CD4-positive, alpha-beta memory T cell (primary cell): ENCODE results near the gene DCTN1. TPM values are rescaled to one million over a fixed set of nuclear protein-coding genes. Genes with fewer than 3 reads are reported as not detected.

ENCODE experiments used
- CTCF ChIA-PET: fragments of 350-600 bp; sonication (Branson Sonifier 250); formaldehyde crosslinking; loops from one replicate; lab custom pipeline; 2021; ENCODE audit warnings: inconsistent platforms; ENCODE audit not compliant: partially characterized antibody; lab: Charles Lee
- POLR2A ChIA-PET: fragments of 350-600 bp; sonication (Branson Sonifier 250); formaldehyde crosslinking; loops from one replicate; lab custom pipeline; 2021; ENCODE audit not compliant: partially characterized antibody; lab: Charles Lee
- DNase-seq, 5 donors: peaks; one replicate each; pipeline versions ENCODE4 v3.0.0 to v3.0.0-alpha.2; 2020 to 2022; ENCODE audit warnings: mixed read lengths in 1 of 5
- H3K27ac ChIP-seq: one replicate; pipeline ENCODE4 v1.7.0; 2013; ENCODE audit warnings: low read depth, low read length
- H3K27me3 ChIP-seq: 2 replicates; pipeline ENCODE4 v1.7.0; 2013; ENCODE audit warnings: mild to moderate bottlenecking, low read length, moderate library complexity; ENCODE audit not compliant: insufficient read depth
- H3K36me3 ChIP-seq: 2 replicates; pipeline ENCODE4 v1.7.0; 2013; ENCODE audit warnings: mild to moderate bottlenecking, low read length, moderate library complexity; ENCODE audit not compliant: insufficient read depth
- H3K4me1 ChIP-seq: 2 replicates; pipeline ENCODE4 v1.7.0; 2013; ENCODE audit warnings: mild to moderate bottlenecking, low read length, moderate library complexity; ENCODE audit not compliant: insufficient read depth
- H3K4me3 ChIP-seq, 2 donors: one replicate each; pipeline ENCODE4 v1.7.0; 2013; ENCODE audit warnings: low read length in 2 of 2, mild to moderate bottlenecking in 1 of 2
- H3K9me3 ChIP-seq, 2 donors: one replicate each; pipeline ENCODE4 v1.7.0; 2013; ENCODE audit warnings: low read length in 2 of 2, control low read depth in 1 of 2; ENCODE audit not compliant: control insufficient read depth in 1 of 2
- H3K27ac Mint-ChIP-seq, 7 donors: one replicate each; pipeline ENCODE4 v1.8.0; 2020 to 2021; ENCODE audit warnings: mixed read lengths in 7 of 7, mild to moderate bottlenecking in 6 of 7, inconsistent platforms in 3 of 7, moderate library complexity in 3 of 7
- H3K27me3 Mint-ChIP-seq, 2 donors: one replicate each; pipeline ENCODE4 v1.8.0; 2020 to 2021; ENCODE audit warnings: mixed read lengths in 2 of 2
- H3K36me3 Mint-ChIP-seq, 2 donors: one replicate each; pipeline ENCODE4 v1.8.0; 2020 to 2021; ENCODE audit warnings: mixed read lengths in 2 of 2, inconsistent platforms in 1 of 2, mild to moderate bottlenecking in 1 of 2
- H3K4me1 Mint-ChIP-seq, 4 donors: one replicate each; pipeline ENCODE4 v1.8.0; 2020 to 2021; ENCODE audit warnings: mixed read lengths in 4 of 4, mild to moderate bottlenecking in 1 of 4
- H3K4me3 Mint-ChIP-seq, 8 donors: one replicate each; pipeline ENCODE4 v1.8.0; 2020 to 2021; ENCODE audit warnings: mixed read lengths in 8 of 8, mild to moderate bottlenecking in 7 of 8, moderate library complexity in 6 of 8, inconsistent platforms in 3 of 8
- H3K9me3 Mint-ChIP-seq, 8 donors: one replicate each; pipeline ENCODE4 v1.8.0; 2020 to 2021; ENCODE audit warnings: mixed read lengths in 8 of 8, mild to moderate bottlenecking in 5 of 8, inconsistent platforms in 3 of 8, moderate library complexity in 1 of 8
- intact Hi-C: fragments of 100-400 bp; cut with micrococcal nuclease; formaldehyde crosslinking; loops from one replicate; pipeline ENCODE4 v1.15.1; 2023
- polyA plus RNA-seq, 2 donors: library from polyadenylated mRNA; unstranded; fragments of 300-500 nt; fragmentation: Illumina TruSeq; gene quantifications; one replicate each; pipeline ENCODE4 v1.2.3, GENCODE V29; 2021
- total RNA-seq, 2 experiments: library from RNA; stranded (reverse); gene quantifications; one replicate each; pipeline ENCODE4 v1.2.3, GENCODE V29; 2021

The DCTN1 gene
- total and polyA plus RNA-seq, 4 experiments from 2014 or later, result 24.4 to 115 (median 91.6) TPM

GRCh38 chr2:74325815-74326214 is 54.3 kb downstream of the DCTN1 start:
- ChIA-PET POLR2A (interaction anchor here (1.4 kb wide), 1 partner anchor 35 kb away, joined by 4 read pairs; no protein-coding TSS in a partner anchor), CTCF (interaction anchor here (1.1 to 4.8 kb wide), 4 partner anchors 10 to 76 kb away, joined by 3 to 47 read pairs (median 10); no protein-coding TSS in a partner anchor)
- no peaks in the 10 kb centered on the region for H3K9me3 Mint-ChIP-seq
- H3K27ac ChIP-seq, result no peak overlapping the region
- no peak for DNase-seq
- no peaks in the 10 kb centered on the region for H3K36me3 ChIP-seq
- H3K27me3 ChIP-seq, result no peaks in the 10 kb centered on the region
- H3K4me3 Mint-ChIP-seq, result no peak overlapping the region
- intact Hi-C loops, result no loop called here
- H3K9me3 ChIP-seq, result no peaks in the 10 kb centered on the region
- H3K4me1 ChIP-seq, result peaks cover 3% of the 10 kb centered on the region
- no peaks in the 10 kb centered on the region for H3K4me1 Mint-ChIP-seq
- no peak overlapping the region for H3K4me3 ChIP-seq
- H3K27me3 Mint-ChIP-seq, result no peaks in the 10 kb centered on the region
- H3K27ac Mint-ChIP-seq, result peak overlapping the region in 1 of 7 donors; percentile 33
- peaks cover 15 to 40% of the 10 kb centered on the region in 2 donors for H3K36me3 Mint-ChIP-seq

DNA sequence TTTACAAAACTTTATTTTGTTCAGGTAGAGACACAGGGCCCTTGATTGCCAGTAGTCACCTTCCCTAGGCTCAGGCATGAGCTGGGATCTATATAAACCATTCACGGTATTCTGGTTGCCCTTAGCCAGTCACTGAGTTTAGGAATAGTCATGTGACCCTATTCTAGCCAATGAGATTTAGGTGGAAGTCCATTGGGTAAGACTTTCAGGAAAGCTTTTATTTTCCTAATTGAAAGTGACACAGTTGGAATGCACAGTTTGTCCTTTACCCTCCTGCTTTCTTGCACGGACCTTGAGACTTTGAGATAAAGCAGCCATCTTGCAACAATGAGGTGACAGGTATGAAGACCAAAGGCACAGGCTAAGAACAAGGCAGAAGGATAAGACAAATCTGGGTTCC is 58.4 kb downstream of the DCTN1 start:
- no peaks in the 10 kb centered on the region for H3K4me1 ChIP-seq
- ChIA-PET CTCF (interaction anchor here (1.1 to 1.6 kb wide), 3 partner anchors 13 to 72 kb away, joined by 3 to 4 read pairs (median 3); no protein-coding TSS in a partner anchor), POLR2A (no interaction called here)
- Mint-ChIP-seq H3K36me3 (peaks cover 19 to 71% of the 10 kb centered on the region in 2 donors), H3K27me3 (no peaks in the 10 kb centered on the region), H3K4me3 (no peak overlapping the region), H3K4me1 (no peaks in the 10 kb centered on the region), H3K27ac (no peak overlapping the region), H3K9me3 (no peaks in the 10 kb centered on the region)
- no peaks in the 10 kb centered on the region for H3K27me3 ChIP-seq
- no peaks in the 10 kb centered on the region for H3K9me3 ChIP-seq
- H3K4me3 ChIP-seq, result no peak overlapping the region
- no peak for DNase-seq
- no peaks in the 10 kb centered on the region for H3K36me3 ChIP-seq
- no peak overlapping the region for H3K27ac ChIP-seq
- intact Hi-C loops, result no loop called here

DNA sequence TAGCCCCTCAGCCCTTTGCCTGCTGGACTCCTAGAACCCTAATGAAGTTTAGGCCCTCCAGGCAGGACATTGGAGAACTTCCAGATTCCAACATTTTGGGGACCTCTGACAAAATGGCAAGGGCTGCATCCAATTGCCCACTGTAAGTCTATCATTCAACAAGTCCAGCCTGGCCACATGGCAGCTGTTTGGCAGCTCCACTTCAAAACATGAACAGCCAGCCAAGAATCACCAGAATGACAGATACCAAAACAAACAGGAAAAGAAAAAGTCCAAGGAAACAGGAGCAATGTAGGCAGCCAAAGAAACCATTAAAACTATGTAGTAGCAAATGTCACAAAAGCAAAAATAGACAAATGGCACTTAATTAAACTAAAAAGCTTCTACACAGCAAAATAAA is 62.4 kb downstream of the DCTN1 start:
- no peak overlapping the region for H3K4me3 ChIP-seq
- no peaks in the 10 kb centered on the region for H3K9me3 ChIP-seq
- Mint-ChIP-seq H3K27ac (no peak overlapping the region), H3K36me3 (peaks cover 26 to 72% of the 10 kb centered on the region in 2 donors), H3K4me3 (no peak overlapping the region), H3K4me1 (no peaks in the 10 kb centered on the region), H3K9me3 (no peaks in the 10 kb centered on the region), H3K27me3 (no peaks in the 10 kb centered on the region)
- no peak overlapping the region for H3K27ac ChIP-seq
- no peak for DNase-seq
- H3K36me3 ChIP-seq, result no peaks in the 10 kb centered on the region
- H3K27me3 ChIP-seq, result no peaks in the 10 kb centered on the region
- intact Hi-C loops, result no loop called here
- ChIA-PET POLR2A (no interaction called here), CTCF (no interaction called here)
- no peaks in the 10 kb centered on the region for H3K4me1 ChIP-seq

GRCh38 chr2:74316627-74317295 is 63.4 kb downstream of the DCTN1 start:
- H3K36me3 ChIP-seq, result no peaks in the 10 kb centered on the region
- peak overlapping the region in 1 of 7 donors; percentile 85 for H3K27ac Mint-ChIP-seq
- no peak overlapping the region for H3K27ac ChIP-seq
- DNase-seq, result no peak
- no peaks in the 10 kb centered on the region for H3K27me3 ChIP-seq
- H3K4me3 Mint-ChIP-seq, result no peak overlapping the region
- intact Hi-C loops, result no loop called here
- no peaks in the 10 kb centered on the region for H3K4me1 ChIP-seq
- no peaks in the 10 kb centered on the region for H3K27me3 Mint-ChIP-seq
- H3K4me1 Mint-ChIP-seq, result no peaks in the 10 kb centered on the region
- ChIA-PET POLR2A (no interaction called here), CTCF (no interaction called here)
- no peaks in the 10 kb centered on the region for H3K9me3 Mint-ChIP-seq
- H3K36me3 Mint-ChIP-seq, result peaks cover 26 to 66% of the 10 kb centered on the region in 2 donors
- no peak overlapping the region for H3K4me3 ChIP-seq
- H3K9me3 ChIP-seq, result no peaks in the 10 kb centered on the region

DNA sequence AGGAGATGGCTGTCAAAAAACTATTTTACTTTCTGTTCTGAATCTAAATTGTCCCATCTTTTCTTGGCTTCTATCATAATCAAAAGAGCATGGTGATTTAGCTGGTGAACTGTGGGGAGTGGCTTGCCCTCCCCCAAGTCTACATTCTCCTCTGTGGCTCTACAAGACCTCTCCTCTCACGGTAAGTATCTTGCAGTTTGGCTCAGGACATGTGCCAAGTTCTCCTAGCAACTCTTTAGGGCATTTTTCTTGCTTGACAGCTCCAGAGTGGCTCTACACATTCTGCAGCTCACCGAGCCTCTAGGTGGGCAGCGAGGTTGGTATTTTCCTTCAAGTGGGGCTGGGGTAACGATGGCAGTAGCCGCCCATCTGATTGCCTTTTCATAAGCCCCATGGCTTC is 66.0 kb downstream of the DCTN1 start:
- intact Hi-C loops, result no loop called here
- no peaks in the 10 kb centered on the region for H3K27me3 ChIP-seq
- H3K36me3 Mint-ChIP-seq, result peaks cover 19 to 64% of the 10 kb centered on the region in 2 donors
- H3K4me3 Mint-ChIP-seq, result no peak overlapping the region
- POLR2A ChIA-PET, result no interaction called here
- H3K9me3 ChIP-seq, result no peaks in the 10 kb centered on the region
- H3K4me1 Mint-ChIP-seq, result no peaks in the 10 kb centered on the region
- H3K27ac ChIP-seq, result no peak overlapping the region
- no peak for DNase-seq
- CTCF ChIA-PET, result interaction anchor here (0.6 kb wide), 1 partner anchor 21 kb away, joined by 5 read pairs; no protein-coding TSS in a partner anchor
- no peak overlapping the region for H3K27ac Mint-ChIP-seq
- no peaks in the 10 kb centered on the region for H3K4me1 ChIP-seq
- no peaks in the 10 kb centered on the region for H3K9me3 Mint-ChIP-seq
- H3K27me3 Mint-ChIP-seq, result no peaks in the 10 kb centered on the region
- no peak overlapping the region for H3K4me3 ChIP-seq
- H3K36me3 ChIP-seq, result no peaks in the 10 kb centered on the region

DNA sequence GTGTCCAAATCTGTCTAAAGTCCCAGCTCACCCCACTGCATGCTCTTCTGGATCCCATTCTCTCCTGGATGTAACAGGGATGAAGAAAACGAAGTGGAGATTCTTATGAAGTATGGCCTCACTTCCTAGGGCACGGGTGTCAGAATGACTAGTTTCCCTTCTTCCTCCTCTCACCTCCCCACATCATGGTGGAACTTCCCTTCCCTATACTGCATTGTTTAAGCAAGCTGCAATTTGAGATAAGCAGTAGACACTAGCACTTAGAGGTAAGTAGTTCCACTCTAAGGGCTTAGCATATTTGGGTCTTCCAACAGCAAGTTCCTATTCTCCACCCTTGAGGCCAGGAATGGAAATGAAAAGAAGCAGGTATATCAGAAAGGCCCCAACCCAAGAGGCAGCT is 66.6 kb downstream of the DCTN1 start:
- Mint-ChIP-seq H3K4me1 (no peaks in the 10 kb centered on the region), H3K9me3 (no peaks in the 10 kb centered on the region), H3K36me3 (peaks cover 17 to 61% of the 10 kb centered on the region in 2 donors), H3K27me3 (no peaks in the 10 kb centered on the region), H3K4me3 (no peak overlapping the region), H3K27ac (no peak overlapping the region)
- Histone ChIP-seq H3K9me3 (no peaks in the 10 kb centered on the region), H3K27me3 (no peaks in the 10 kb centered on the region), H3K36me3 (no peaks in the 10 kb centered on the region), H3K4me3 (no peak overlapping the region), H3K27ac (no peak overlapping the region), H3K4me1 (no peaks in the 10 kb centered on the region)
- DNase-seq, result no peak
- intact Hi-C loops, result no loop called here
- ChIA-PET CTCF (interaction anchor here (1.7 kb wide), 1 partner anchor 21 kb away, joined by 7 read pairs; no protein-coding TSS in a partner anchor), POLR2A (no interaction called here)

- DNase-seq, result no peak
- no peaks in the 10 kb centered on the region for H3K36me3 ChIP-seq
- POLR2A ChIA-PET, result no interaction called here
- CTCF ChIA-PET, result interaction anchor here (1.7 kb wide), 1 partner anchor 22 kb away, joined by 7 read pairs; no protein-coding TSS in a partner anchor
- no peaks in the 10 kb centered on the region for H3K4me1 Mint-ChIP-seq
- H3K27ac ChIP-seq, result no peak overlapping the region
- no peaks in the 10 kb centered on the region for H3K9me3 Mint-ChIP-seq
- peaks cover 17 to 58% of the 10 kb centered on the region in 2 donors for H3K36me3 Mint-ChIP-seq
- peak overlapping the region in 1 of 7 donors; percentile 59 for H3K27ac Mint-ChIP-seq
- H3K4me1 ChIP-seq, result no peaks in the 10 kb centered on the region
- no peaks in the 10 kb centered on the region for H3K27me3 Mint-ChIP-seq
- H3K27me3 ChIP-seq, result no peaks in the 10 kb centered on the region
- intact Hi-C loops, result no loop called here
- no peak overlapping the region for H3K4me3 ChIP-seq
- no peaks in the 10 kb centered on the region for H3K9me3 ChIP-seq
- H3K4me3 Mint-ChIP-seq, result no peak overlapping the region
Measured at GRCh38 chr2:74312913-74313312, 67.2 kb downstream of the DCTN1 start.
